SU-DHL-6 (cell line): ENCODE results near the gene APOBR.

Experiments used
- EZH2phosphoT487 ChIP-seq: fragments of 200-600 bp; sonication (generic), shearing (Covaris generic); conservative IDR thresholded peaks from 2 replicates; pipeline ENCODE4 v1.6.1; 2018; ENCODE audit warnings: mild to moderate bottlenecking, antibody characterized with exemption, low read length, moderate library complexity, mixed read lengths
- TF ChIP-seq, protein P1 (sequence below): fragments of 200-600 bp; sonication (generic); IDR thresholded peaks from one replicate; pipeline ENCODE4 v1.5.1; 2017; ENCODE audit warnings: antibody characterized with exemption, mild to moderate bottlenecking, low read length, moderate library complexity; ENCODE audit not compliant: insufficient read depth, poor library complexity, severe bottlenecking

DNA sequence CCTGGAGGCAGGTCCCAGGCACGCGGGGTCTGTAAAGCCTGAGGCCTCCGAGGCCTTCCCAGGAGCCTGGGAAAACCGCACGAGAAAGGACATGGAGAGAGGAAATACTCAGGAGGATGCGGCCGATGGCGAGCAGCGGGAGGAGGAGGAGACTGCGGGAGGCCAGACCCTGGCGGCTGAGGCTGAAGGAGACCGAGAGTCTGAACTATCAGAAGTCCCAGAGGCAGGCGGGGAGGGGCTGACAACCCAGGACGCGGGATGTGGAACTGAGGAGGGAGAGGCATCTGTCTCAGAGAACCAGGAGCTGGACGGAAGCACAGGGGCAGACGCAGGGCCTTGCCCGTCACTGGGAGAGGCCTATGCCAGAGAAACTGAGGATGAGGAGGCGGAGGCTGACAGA lies 2.4 kb downstream of the APOBR start:
- TF ChIP-seq, protein P1, sequence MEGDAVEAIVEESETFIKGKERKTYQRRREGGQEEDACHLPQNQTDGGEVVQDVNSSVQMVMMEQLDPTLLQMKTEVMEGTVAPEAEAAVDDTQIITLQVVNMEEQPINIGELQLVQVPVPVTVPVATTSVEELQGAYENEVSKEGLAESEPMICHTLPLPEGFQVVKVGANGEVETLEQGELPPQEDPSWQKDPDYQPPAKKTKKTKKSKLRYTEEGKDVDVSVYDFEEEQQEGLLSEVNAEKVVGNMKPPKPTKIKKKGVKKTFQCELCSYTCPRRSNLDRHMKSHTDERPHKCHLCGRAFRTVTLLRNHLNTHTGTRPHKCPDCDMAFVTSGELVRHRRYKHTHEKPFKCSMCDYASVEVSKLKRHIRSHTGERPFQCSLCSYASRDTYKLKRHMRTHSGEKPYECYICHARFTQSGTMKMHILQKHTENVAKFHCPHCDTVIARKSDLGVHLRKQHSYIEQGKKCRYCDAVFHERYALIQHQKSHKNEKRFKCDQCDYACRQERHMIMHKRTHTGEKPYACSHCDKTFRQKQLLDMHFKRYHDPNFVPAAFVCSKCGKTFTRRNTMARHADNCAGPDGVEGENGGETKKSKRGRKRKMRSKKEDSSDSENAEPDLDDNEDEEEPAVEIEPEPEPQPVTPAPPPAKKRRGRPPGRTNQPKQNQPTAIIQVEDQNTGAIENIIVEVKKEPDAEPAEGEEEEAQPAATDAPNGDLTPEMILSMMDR = no peak
- no peak for TF ChIP-seq EZH2phosphoT487
